SKM-1 treated with dmso at 0.1 percent for 144 hours (cell line): ENCODE measurements around the gene RIPK3.

Experiments used
- DNase-seq: peaks from one replicate; lab custom pipeline; 2025; ENCODE audit not compliant: unreplicated experiment; lab: John Stamatoyannopoulos, UW

The RIPK3 gene

DNA sequence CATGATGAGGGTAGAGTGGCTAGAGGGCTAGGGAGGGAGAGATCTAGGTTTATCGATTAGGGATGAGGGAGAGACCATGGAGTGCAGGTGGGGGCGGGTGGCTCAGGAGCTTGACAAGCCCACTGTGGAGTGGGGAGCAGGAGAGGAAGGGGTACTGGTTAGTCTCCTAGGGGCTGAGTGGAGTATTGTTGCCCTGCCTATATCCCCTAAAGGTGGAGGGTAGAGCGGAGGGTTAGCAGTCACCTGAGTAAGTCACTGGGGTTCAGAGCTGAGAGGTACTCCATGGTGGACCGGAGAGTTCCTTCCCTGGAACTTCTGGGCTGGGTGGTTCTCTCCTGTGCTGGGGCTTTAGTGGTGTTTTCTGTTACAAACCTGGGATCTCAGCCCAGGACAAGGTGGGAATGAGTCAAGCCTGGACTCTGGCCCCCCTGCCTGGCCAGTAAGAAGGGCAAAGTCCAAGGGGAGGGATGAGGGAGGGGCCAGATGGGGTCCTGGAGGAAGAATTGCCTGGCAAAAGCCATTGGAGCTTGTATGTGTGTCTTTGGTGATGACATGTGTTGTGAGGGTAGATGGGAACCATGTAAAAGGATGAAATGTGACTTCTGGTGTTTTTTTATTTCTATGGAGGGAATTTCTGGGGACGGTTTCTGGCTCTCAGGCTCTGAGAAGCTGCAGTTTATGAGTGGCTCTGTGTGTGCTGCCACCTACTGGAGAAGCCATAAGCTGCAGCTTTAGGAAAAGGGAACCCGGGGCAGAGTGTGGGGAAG, 32.0 kb downstream of the RIPK3 start, which contains the start of gene CIDEB:
CIDEB (minus strand) TSS at position 403 of the 767 bp plus-strand sequence; CDS start at position 284, 119 bp downstream.
- no peak for DNase-seq

DNA sequence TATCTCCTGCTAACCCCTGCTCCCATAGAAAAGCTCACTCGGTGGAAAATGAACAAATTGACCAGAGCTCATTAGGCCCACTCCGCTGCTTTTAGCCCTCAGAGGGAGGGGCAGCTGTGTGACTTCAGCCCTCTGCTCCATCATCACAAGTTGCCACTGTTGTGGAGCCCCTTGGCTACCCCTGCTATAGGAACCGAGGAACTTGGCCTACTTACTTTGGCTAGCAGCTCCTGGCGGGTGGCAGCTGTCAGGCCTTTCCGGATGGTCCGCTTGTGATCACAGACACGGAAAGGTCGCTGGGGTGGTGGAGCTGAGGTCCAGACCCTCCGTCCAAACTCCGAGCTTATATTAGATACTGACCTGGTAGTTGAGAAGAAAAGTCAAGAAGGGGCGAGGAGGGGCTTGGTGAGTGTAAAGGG, 32.6 kb downstream of the RIPK3 start:
- no peak for DNase-seq

DNA sequence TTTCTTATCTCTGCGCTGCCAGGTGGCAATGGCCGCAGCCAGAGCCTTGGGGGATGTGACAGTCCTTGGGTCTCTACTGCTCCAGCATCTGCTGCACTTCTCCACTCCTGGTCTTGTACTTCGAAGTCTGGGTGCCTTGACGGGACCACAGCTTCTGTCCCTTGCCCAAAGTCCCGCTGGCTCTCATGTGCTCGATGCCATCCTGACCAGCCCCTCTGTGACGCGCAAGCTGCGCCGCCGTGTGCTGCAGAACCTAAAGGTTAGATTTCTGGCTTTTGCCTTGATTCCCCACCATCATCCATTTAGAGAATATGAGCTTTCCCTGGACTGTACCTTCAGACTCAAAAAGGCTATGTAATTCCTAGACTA, 35.8 kb downstream of the RIPK3 start:
- no peak for DNase-seq

DNA sequence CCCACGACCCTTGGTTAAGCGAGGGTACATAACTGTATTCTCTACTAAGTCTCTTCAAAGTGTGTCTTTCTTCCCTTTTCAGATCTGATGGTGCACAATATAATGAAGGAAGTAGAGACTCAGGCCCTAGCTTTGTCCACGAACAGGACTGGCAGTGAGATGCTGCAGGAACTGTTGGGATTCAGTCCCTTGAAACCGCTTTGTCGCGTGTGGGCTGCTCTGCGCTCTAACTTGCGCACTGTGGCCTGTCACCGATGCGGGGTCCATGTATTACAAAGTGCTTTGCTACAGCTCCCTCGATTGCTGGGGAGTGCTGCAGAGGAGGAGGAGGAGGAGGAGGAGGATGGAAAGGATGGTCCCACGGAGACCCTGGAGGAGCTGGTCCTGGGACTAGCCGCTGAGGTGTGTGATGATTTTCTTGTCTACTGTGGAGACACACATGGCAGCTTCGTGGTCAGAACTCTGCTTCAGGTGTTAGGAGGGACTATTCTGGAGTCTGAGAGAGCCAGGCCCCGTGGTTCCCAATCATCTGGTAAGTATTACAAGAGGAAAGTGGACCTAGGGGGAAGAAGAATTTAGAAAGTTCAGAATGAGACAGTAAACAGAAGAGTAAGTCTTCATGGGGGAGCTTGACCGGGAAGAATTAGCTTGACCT, 39.3 kb downstream of the RIPK3 start:
- no peak for DNase-seq

DNA sequence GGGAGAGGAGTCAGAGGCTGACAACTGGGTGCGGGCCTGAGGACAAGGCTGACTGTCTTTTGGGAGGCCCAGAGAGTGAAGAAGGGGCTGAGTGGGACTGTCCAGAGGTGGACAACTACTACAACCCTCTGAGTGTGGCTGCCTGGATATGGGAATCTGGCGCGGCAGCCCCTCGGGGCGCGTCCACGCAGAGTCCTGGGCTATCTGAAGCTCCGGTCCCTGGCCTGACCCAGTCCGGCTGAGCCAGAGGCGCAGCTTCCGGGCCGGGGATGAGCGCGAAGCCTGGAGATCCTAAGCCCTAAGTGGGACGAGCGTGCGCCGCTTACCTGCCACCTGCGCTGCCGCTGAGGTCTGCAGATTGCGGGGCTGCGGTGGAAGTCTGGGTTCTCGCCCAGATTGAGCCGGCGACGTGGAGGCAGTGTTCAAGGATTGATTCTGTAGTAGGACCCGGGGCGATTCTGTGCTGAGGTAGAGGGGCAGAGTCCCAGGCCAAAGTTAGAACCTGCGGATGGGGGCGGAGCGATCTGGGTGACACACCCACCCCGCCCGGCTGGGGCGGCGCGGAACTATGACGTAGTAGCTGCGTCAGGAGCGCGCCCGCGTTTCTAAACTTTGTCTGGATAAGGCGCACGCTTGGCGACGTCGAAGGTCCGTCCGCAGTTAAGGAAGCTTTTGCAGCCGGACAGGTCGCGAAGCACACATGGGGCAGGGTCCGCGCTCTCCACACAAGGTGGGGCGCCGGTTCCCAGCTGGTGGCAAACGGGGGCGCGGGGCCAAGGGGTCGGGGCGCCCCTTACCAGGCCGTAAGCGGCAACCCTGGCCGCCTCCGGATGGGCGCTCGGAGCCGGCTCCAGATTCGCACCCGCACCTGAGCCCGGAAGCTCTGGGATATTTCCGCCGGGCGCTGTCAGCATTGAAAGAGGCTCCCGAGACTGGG, 40.3 kb downstream of the RIPK3 start, which contains the start of the genes DHRS1 and NOP9:
DHRS1 (minus strand) TSS at position 526 of the 937 bp plus-strand sequence. CDS start 674 bp downstream, outside the sequence.
NOP9 (plus strand) TSS at position 596 of the 937 bp plus-strand sequence; CDS start at position 701, 105 bp downstream.
- DNase-seq: peak; percentile 45

DNA sequence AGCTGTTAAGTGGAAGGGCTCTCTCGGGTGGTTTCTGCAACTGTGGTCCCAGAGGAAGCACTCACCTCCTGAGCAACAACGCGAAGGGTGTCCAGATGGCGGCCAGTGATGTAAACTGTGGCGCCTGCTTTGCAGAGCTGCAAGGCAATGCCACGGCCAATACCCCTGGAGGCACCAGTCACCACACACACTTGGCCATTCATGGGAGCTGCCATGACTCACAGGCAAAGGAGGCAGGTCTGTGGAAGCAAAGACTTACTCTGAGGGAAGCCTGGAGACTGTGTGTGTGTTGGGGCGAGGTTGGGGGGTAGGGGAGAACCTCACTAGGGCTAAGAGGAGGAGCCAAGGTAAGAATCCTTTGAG, 40.9 kb downstream of the RIPK3 start:
- no peak for DNase-seq

DNA sequence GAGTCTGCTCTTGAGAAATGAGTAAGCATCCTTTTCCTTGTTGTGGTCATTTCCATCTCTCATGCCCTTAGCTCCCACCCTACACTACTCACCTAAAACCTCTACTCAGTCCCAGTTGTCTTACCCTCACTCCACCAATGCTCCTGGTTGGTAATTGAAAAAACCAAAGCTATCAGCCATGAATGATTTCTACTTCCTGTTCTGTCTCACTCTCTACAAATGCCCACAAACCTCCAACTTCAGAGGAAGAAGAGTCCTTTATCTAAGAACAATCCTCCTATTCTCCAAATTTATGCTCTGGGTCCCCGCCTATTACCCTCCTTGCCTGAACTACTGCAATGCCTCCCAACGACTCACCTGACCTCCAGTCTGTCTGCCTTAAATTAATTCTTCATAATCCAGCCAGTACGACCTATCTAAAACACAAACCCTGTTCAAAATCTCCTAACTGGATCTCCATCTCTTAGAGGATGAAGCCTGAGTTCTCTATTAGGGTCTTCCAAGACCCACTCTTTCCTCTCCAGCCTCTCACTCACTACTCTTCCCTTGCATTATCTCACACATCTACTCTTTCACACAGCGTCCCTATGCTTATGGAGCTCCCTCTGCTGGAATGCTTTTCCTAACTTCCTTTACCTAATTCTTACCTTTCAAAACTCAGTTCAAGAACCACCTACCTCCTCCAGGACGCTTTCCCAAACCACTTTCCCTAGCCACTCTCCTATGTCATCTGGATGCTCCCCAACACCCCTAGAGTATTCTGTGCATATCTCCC, 42.4 kb downstream of the RIPK3 start:
- no peak for DNase-seq

DNA sequence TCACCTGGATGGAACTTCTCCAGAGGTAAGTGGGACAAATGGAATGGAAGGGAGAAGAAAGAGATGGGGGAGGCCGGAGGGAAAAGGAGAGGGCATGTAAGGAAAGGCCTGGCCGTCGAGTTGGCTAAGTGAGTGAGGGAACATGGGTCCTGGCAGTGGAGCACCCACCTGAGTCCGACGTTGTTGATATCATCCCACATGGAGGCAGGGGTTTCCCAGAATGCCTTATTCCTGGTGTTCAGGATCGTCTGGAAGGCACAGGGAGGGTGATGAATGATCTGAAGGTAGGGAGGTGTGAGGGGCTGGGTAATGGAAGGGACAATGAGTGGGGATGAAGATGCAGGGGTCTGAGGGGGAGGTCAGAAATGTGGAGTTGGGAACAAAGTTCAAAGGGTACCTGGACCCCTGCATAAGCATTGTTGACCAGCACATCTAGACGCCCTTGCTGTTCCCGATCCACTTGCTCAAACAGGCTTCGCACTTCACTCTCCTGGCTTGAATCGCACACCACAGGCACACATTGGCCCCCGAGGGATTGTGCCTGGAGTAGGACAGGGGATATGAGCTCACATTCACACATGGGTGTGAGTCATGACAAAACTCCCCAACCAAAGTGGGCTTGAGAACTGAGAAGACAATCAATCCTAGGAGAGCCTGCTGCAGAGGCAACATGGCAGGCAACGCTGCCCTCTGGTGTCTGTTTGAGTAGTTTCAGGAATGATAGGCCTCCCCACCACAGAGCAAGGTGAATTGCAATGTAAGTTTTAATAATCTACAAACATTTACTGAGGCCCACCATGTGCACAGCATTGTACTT, 43.2 kb downstream of the RIPK3 start:
- DNase-seq: peak; percentile 25

DNA sequence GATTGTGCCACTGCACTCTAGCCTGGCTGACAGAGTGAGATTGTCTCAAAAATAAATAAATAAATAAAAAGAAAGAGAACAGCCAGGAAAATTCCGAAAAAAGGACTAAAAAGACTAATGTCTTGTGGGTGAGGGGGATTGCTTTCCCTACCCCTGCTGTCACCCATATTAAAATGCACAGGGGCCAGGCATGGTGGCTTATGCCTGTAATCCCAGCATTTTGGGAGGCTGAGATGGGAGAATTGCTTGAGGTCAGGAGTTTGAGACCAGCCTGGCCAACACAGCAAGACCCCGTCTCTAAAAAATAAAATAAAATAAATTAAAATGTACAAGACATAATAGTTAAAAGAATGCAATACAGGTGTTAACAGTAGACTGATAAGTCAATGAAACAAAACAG, 46.3 kb downstream of the RIPK3 start:
- no peak for DNase-seq

DNA sequence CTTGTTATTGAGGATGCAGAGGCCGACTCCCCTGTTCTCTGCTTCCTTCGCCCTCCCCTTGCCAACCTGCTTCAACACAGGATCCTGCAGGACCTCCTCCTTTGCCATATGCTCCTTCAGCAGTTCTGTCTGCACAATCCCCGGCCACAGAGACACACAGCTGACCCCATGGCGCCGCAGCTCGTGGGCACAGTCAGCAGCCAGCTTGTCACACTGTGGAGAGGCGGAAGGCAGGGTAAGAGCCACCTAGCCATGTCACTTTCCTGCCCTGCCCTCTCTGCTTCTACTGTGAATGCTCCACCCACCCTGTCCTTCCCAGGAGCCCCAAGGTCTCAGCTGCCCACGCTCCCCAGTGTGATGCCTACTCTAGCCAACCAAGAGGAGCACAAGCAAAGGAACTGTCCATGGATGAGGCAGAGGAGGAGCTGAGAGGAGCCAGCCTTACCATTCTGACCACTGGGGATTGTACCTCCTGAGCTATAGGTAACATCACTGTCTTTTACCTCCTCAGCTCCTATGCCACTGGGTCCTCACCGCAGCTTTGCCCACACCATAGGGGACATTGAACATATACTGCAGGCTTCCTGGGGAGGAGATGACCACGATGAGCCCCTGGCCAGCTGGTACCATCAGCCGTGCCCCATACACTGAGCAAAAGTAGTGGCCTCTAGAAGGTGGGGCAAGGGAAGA, 47.5 kb downstream of the RIPK3 start:
- DNase-seq: no peak

DNA sequence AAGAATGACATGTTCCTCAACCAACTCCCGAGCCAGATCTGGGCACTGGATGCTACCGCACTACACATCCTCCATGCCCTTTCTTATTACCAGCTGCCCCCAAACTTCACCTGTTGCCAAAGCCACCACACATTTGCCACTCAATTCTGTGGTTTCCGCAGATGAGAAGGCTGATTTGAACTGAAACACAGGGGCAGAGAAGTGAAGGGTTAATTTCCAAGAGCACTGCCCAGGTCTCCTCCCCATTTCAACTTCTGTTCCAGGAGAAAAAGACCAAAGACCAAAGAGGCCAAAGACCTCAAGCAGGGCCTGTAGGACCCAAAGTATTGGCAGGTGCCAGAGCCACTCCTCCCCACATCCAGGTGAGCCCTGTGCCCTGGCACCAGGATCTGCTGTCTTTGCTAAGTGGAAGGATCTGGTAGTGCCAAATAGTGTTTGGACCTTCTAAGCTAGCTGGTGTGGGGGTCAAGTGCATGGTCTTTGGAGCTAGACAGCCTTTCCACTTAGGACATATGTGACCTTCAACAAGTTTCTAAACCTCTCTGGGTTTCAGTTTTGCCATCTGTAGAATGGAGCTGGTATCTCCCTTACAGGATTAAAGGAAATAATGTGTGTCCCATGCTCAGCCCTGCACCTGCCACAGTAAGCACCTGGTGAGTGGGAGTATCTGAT, 48.2 kb downstream of the RIPK3 start:
- DNase-seq: no peak

DNA sequence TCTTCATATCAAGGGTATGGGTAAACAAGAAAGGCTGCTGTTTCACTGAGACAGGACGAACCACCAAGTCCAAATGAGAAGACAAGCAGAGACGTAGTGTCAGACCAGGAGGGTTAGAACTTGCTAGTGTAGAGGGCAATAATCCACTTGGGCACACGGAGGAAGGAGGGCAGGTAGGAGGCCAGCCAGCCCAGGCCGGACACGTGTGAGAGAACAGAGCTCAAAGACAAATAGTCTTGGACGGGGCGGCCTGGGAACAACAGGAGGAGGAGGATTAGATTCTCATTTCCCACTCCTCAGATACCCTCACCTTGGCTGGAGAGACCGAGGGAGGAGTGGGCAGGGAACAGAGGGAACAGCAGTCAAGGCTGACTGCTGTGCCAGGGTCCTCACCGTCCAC, 49.0 kb downstream of the RIPK3 start:
- no peak for DNase-seq

DNA sequence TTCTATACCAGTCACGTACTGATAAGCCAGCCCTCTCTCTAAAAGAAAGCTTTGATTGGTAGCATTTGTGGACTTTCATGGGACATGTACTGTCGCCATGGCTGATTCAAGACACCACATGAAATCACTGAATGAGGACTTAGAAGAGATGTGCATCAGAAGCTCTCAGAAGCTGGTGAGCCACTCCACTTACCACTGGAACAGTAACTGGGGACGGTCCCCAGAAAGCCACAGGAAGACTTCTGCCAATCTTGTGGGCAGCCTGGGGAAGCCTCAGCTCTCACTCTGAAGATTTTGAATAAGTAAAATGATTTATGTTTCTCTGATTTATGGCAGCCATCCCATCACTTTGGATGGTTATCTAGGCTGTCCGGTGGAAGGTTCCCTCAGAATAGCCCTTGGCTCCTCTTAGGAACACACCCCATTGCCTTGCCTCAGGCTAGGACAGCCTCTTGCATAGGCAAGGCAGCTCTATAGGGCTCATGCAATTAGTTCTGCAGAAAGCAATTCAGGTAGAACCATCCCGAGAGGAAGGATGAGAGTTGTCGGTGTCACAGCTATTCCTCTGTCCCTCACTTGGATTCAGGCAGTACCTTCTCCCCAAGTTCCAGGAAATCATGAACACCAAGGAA, 50.0 kb downstream of the RIPK3 start:
- no peak for DNase-seq

DNA sequence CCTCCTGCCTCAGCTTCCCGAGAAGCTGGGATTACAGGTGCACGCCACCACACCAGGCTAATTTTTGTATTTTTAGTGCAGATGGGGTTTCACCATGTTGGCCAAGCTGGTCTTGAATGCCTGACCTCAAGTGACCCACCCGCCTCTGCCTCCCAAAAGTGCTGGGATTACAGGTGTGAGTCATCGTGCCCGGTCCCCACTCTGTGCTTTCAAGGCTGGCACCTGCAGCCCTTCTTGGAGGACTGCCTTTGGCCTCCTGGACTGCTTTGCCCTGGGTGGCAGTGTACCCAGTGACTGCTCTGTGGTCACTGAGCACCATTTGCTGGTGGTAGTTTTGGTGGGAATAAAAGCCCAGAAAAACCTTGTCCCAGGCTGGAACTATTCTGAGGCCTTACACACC, 52.8 kb downstream of the RIPK3 start:
- DNase-seq: no peak
